Activated T-helper 17 cell treated with anti-CD3 and anti-CD28 coated beads, Interleukin-2, amount 50 U/mL, for 72 hours (primary cell): Measurements from ENCODE around the gene LRBA. TPM values are rescaled to one million over a fixed set of nuclear protein-coding genes. Genes with fewer than 3 reads are reported as not detected.

ENCODE experiments used
- ATAC-seq: fragments of 150-1000 bp; cut with Tn5 transposase; replicated peaks from 2 replicates; pipeline ENCODE4 v1.10.0; 2021; ENCODE audit warnings: mild to moderate bottlenecking, moderate library complexity
- H3K27ac Mint-ChIP-seq: one replicate; pipeline ENCODE4 v1.8.0; 2022; ENCODE audit warnings: mixed read lengths
- H3K27me3 Mint-ChIP-seq: one replicate; pipeline ENCODE4 v1.8.0; 2022; ENCODE audit warnings: mixed read lengths
- H3K36me3 Mint-ChIP-seq: one replicate; pipeline ENCODE4 v1.8.0; 2022; ENCODE audit warnings: low read depth, mild to moderate bottlenecking, mixed read lengths
- H3K4me1 Mint-ChIP-seq: one replicate; pipeline ENCODE4 v1.8.0; 2022; ENCODE audit warnings: mixed read lengths
- H3K4me3 Mint-ChIP-seq: one replicate; pipeline ENCODE4 v1.8.0; 2022; ENCODE audit warnings: mild to moderate bottlenecking, mixed read lengths
- H3K9me3 Mint-ChIP-seq: one replicate; pipeline ENCODE4 v1.8.0; 2022; ENCODE audit warnings: mixed read lengths
- total RNA-seq, 2 donors: library from RNA; stranded (reverse); gene quantifications; one replicate each; pipeline ENCODE4 v1.2.3, GENCODE V29; 2022

Gene LRBA
- total RNA-seq, 2 donors from 2014 or later, result 65.2 to 83.4 TPM

GRCh38 chr4:150650751-150651150 lies 364.3 kb downstream of the LRBA start:
- Mint-ChIP-seq H3K36me3 (peaks cover under 1% of the 10 kb centered on the region), H3K9me3 (no peaks in the 10 kb centered on the region), H3K27ac (no peak overlapping the region), H3K27me3 (no peaks in the 10 kb centered on the region), H3K4me3 (no peak overlapping the region), H3K4me1 (no peaks in the 10 kb centered on the region)
- ATAC-seq, result no peak

DNA sequence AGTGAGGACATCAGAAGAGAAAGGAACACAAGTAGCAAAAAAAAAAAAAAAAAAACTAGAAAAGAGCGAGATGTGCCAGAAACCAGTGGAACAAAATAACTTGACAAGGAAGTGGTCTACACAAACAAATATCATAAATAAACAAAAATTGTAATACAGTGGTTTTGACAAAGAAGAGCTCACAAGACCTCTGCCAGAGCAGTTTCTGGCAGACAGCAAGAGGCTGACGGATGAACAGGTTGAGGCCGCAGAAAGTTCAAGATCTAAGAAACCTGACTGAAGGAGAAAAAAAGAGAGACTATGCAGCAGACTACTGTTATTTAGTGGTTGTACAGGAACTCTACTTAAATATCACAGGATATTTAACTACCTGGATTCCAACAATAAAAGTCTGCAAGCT lies 367.0 kb downstream of the LRBA start:
- ATAC-seq, result no peak
- Mint-ChIP-seq H3K36me3 (no peaks in the 10 kb centered on the region), H3K27me3 (no peaks in the 10 kb centered on the region), H3K27ac (no peak overlapping the region), H3K4me1 (no peaks in the 10 kb centered on the region), H3K4me3 (no peak overlapping the region), H3K9me3 (no peaks in the 10 kb centered on the region)

- Mint-ChIP-seq H3K36me3 (no peaks in the 10 kb centered on the region), H3K27ac (no peak overlapping the region), H3K4me3 (no peak overlapping the region), H3K27me3 (no peaks in the 10 kb centered on the region), H3K4me1 (no peaks in the 10 kb centered on the region), H3K9me3 (no peaks in the 10 kb centered on the region)
- no peak for ATAC-seq
Observed at GRCh38 chr4:150647008-150647407, 368.1 kb downstream of the LRBA start.

DNA sequence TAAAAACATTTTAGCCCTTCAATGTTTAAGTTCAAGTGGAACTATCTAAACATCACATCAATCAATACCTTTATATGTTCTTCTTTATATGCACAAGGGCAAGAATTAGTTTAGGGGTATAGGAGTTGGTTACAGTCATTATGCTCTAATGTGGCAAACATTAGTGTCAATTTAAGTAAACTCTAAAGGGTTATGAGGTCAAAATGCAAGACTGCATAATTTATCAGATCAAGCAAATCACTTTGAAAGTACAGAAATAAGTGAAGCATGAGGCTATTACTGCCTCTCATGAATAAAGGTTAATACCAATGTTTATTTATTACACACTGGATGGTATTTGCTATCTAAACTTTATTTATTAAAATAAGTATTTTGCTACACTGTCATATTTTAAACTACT lies 373.5 kb downstream of the LRBA start:
- no peaks in the 10 kb centered on the region for H3K27me3 Mint-ChIP-seq
- H3K4me3 Mint-ChIP-seq, result no peak overlapping the region
- no peaks in the 10 kb centered on the region for H3K4me1 Mint-ChIP-seq
- H3K36me3 Mint-ChIP-seq, result peaks cover 5% of the 10 kb centered on the region
- H3K9me3 Mint-ChIP-seq, result no peaks in the 10 kb centered on the region
- H3K27ac Mint-ChIP-seq, result no peak overlapping the region
- ATAC-seq, result peak; percentile 43

DNA sequence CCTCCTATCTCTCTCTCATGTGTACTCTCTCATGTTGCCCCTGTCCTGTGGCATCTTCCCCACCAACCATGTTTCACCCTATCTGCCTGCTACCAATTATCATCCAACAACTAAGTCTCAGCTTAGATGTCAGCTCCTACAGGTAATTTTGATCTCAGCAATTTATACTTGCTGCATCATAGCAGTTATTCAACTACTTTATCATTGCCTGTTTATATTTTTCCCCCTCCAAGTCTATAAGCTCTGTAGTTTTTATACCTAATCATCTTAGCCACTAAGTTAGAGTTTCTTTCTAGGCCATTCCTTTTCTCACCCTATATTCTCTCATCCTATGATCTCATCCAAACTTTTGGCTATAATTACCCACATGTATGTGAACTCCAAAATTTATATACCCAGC lies 382.4 kb downstream of the LRBA start:
- peaks cover 15% of the 10 kb centered on the region for H3K36me3 Mint-ChIP-seq
- no peak overlapping the region for H3K4me3 Mint-ChIP-seq
- no peak overlapping the region for H3K27ac Mint-ChIP-seq
- no peak for ATAC-seq
- no peaks in the 10 kb centered on the region for H3K4me1 Mint-ChIP-seq
- no peaks in the 10 kb centered on the region for H3K27me3 Mint-ChIP-seq
- peaks cover 12% of the 10 kb centered on the region for H3K9me3 Mint-ChIP-seq

GRCh38 chr4:150628073-150628472 lies 387.0 kb downstream of the LRBA start:
- no peaks in the 10 kb centered on the region for H3K4me1 Mint-ChIP-seq
- H3K27ac Mint-ChIP-seq, result no peak overlapping the region
- H3K4me3 Mint-ChIP-seq, result no peak overlapping the region
- H3K36me3 Mint-ChIP-seq, result no peaks in the 10 kb centered on the region
- no peaks in the 10 kb centered on the region for H3K27me3 Mint-ChIP-seq
- no peak for ATAC-seq
- no peaks in the 10 kb centered on the region for H3K9me3 Mint-ChIP-seq

GRCh38 chr4:150625033-150625432 lies 390.1 kb downstream of the LRBA start:
- H3K4me3 Mint-ChIP-seq, result no peak overlapping the region
- H3K27ac Mint-ChIP-seq, result no peak overlapping the region
- ATAC-seq, result no peak
- H3K27me3 Mint-ChIP-seq, result no peaks in the 10 kb centered on the region
- peaks cover 6% of the 10 kb centered on the region for H3K36me3 Mint-ChIP-seq
- H3K4me1 Mint-ChIP-seq, result no peaks in the 10 kb centered on the region
- no peaks in the 10 kb centered on the region for H3K9me3 Mint-ChIP-seq

DNA sequence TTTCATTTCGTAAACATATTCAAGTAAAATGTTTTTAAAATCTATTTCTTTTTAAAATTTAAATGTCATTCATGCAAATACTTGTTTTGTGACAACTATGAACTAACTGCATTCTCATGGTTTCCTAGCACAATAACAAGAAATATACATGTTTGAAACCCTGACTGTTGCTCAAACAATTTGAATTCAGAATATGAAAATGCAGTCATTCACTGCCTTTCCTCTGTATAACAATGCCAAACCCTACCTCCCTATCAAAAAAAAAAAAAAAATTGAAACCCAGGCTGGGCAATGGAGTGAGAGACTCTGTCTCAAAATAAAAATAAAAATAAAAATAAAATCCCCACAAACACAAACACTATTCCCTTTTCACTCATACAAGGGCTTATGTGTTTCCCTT lies 391.0 kb downstream of the LRBA start:
- no peaks in the 10 kb centered on the region for H3K4me1 Mint-ChIP-seq
- no peaks in the 10 kb centered on the region for H3K27me3 Mint-ChIP-seq
- peaks cover 6% of the 10 kb centered on the region for H3K36me3 Mint-ChIP-seq
- no peaks in the 10 kb centered on the region for H3K9me3 Mint-ChIP-seq
- ATAC-seq, result no peak
- H3K4me3 Mint-ChIP-seq, result no peak overlapping the region
- H3K27ac Mint-ChIP-seq, result no peak overlapping the region

GRCh38 chr4:150619042-150619441 lies 396.0 kb downstream of the LRBA start:
- H3K27me3 Mint-ChIP-seq, result no peaks in the 10 kb centered on the region
- H3K9me3 Mint-ChIP-seq, result no peaks in the 10 kb centered on the region
- H3K36me3 Mint-ChIP-seq, result peaks cover 10% of the 10 kb centered on the region
- H3K4me1 Mint-ChIP-seq, result no peaks in the 10 kb centered on the region
- H3K27ac Mint-ChIP-seq, result no peak overlapping the region
- H3K4me3 Mint-ChIP-seq, result no peak overlapping the region
- no peak for ATAC-seq

- H3K9me3 Mint-ChIP-seq, result no peaks in the 10 kb centered on the region
- no peaks in the 10 kb centered on the region for H3K27me3 Mint-ChIP-seq
- no peaks in the 10 kb centered on the region for H3K4me1 Mint-ChIP-seq
- peak overlapping the region; percentile 2 for H3K27ac Mint-ChIP-seq
- no peak for ATAC-seq
- peaks cover 9% of the 10 kb centered on the region for H3K36me3 Mint-ChIP-seq
- H3K4me3 Mint-ChIP-seq, result no peak overlapping the region
Observed at GRCh38 chr4:150609131-150609530, 406.0 kb downstream of the LRBA start.

DNA sequence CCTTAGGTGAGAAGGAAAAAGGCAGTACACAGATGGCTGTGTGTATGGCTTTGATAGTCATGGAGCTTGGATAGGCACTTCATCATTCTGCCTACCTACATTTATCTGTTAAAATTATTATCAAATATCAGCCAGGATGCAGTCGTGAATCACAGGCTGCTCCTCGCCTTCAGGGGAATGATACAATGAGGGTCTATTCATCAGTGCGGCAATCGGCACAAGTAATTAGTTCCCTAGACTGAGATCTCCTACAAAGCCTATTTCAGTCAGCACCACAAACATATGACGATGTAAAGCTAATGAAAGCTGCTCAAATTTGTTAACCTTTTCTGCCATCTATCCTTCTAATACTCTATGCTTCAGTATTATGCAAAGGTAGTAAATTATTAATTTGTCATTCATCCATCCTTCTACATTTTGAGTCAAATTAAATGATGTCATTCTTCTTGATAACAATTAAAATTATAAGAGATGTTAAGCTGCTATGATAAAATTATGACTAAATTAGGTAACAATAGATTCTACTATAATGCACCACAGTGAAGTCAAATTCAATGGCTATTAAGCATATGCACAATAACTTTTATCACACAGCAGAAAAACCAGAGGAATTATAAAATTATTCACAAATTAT lies 414.2 kb downstream of the LRBA start:
- Mint-ChIP-seq H3K9me3 (no peaks in the 10 kb centered on the region), H3K4me1 (no peaks in the 10 kb centered on the region), H3K4me3 (no peak overlapping the region), H3K36me3 (peaks cover 24% of the 10 kb centered on the region), H3K27me3 (no peaks in the 10 kb centered on the region), H3K27ac (no peak overlapping the region)
- no peak for ATAC-seq

GRCh38 chr4:150599547-150599946 lies 415.5 kb downstream of the LRBA start:
- Mint-ChIP-seq H3K27ac (no peak overlapping the region), H3K4me3 (no peak overlapping the region), H3K4me1 (no peaks in the 10 kb centered on the region), H3K27me3 (no peaks in the 10 kb centered on the region), H3K9me3 (no peaks in the 10 kb centered on the region), H3K36me3 (peaks cover 24% of the 10 kb centered on the region)
- ATAC-seq, result no peak

GRCh38 chr4:150598909-150599308 lies 416.2 kb downstream of the LRBA start:
- ATAC-seq, result no peak
- Mint-ChIP-seq H3K9me3 (no peaks in the 10 kb centered on the region), H3K27me3 (no peaks in the 10 kb centered on the region), H3K4me3 (no peak overlapping the region), H3K27ac (no peak overlapping the region), H3K36me3 (peaks cover 24% of the 10 kb centered on the region), H3K4me1 (no peaks in the 10 kb centered on the region)

DNA sequence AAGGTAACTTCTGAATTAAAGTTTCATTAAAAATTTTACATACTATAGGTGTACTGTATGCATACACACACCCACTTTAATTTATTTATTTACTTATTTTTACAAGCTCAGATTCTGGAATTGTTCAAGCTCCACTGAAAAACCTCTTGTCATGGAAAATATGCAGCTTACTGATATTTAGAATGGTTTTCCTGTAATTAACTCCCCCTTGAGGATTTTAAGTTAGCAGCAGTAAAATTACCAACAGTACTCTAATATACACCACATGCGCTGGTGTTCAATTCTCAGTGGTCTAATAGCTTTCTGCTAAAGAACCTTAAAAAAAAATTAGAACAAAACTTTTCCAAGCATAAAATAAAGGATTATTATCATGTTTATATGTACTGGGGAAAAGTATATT lies 421.1 kb downstream of the LRBA start:
- Mint-ChIP-seq H3K9me3 (no peaks in the 10 kb centered on the region), H3K27ac (no peak overlapping the region), H3K36me3 (peaks cover 46% of the 10 kb centered on the region), H3K4me3 (no peak overlapping the region), H3K4me1 (no peaks in the 10 kb centered on the region), H3K27me3 (no peaks in the 10 kb centered on the region)
- ATAC-seq, result no peak

DNA sequence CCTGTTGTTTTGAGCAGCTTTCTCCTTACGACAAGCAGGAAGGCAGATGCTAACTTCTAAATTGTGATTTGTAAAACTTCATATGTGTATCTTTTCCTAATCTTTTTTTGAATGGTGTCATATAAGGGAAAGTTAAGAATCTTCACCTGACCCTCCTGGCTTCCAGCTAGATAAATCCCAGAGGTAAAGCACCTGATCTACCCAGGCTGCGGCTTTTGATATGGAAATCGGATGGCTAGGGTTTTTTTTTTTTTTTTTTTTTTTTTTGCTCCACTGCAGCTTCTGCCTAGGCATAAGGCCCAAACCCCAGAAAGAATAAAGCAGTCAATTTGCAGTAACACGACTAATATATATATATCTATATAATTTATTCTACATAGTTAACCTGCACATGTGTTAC lies 423.2 kb downstream of the LRBA start:
- Mint-ChIP-seq H3K9me3 (no peaks in the 10 kb centered on the region), H3K27me3 (no peaks in the 10 kb centered on the region), H3K4me3 (no peak overlapping the region), H3K4me1 (no peaks in the 10 kb centered on the region), H3K36me3 (peaks cover 48% of the 10 kb centered on the region), H3K27ac (no peak overlapping the region)
- no peak for ATAC-seq

DNA sequence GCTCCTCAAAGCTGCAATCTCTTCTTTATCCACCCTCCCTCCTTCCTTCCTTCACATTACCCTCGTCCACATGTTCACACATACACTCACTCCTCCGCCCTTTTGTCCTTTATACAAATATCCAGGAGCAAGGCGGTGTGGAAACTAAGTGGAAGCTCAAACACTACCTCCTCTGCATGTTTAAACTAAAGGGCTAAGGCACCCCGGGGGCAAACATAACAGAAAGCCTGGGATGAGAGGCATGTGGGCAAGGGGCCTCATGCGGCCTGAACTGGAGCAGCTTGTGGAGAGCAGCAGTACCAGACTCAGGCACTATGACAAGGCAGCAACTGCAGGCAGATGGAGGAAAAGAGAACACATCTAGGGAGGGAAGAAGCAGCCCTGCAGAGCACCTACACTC lies 423.7 kb downstream of the LRBA start:
- Mint-ChIP-seq H3K4me1 (no peaks in the 10 kb centered on the region), H3K9me3 (no peaks in the 10 kb centered on the region), H3K27ac (no peak overlapping the region), H3K27me3 (no peaks in the 10 kb centered on the region), H3K4me3 (no peak overlapping the region), H3K36me3 (peaks cover 52% of the 10 kb centered on the region)
- no peak for ATAC-seq
